Caco-2 (cell line): ENCODE data around the gene FCER2. TPM values are rescaled to one million over a fixed set of nuclear protein-coding genes. Genes with fewer than 3 reads are reported as not detected.

ENCODE experiments used
- BruUV-seq: library from RNA; stranded (reverse); fragments of 400-500 nt; replicated peaks from 2 replicates; lab custom pipeline; 2021; lab: Mats Ljungman, UMichigan
- CTCF ChIA-PET: fragments of 300-600 bp; sonication (Branson Sonifier 250); formaldehyde crosslinking; loops from one replicate; lab custom pipeline; 2022; ENCODE audit warnings: antibody characterized with exemption; lab: Charles Lee
- POLR2A ChIA-PET: fragments of 300-600 bp; sonication (Branson Sonifier 250); formaldehyde crosslinking; loops from one replicate; lab custom pipeline; 2022; ENCODE audit warnings: antibody characterized with exemption; lab: Charles Lee
- DNase-seq, 2 experiments: peaks; one replicate each; pipeline versions ENCODE4 v3.0.0 to v3.0.0-alpha.2; 2020 to 2022
- H3K27me3 ChIP-seq: replicated peaks from 2 replicates; pipeline ENCODE4 v1.6.0; 2011; ENCODE audit warnings: low read length; ENCODE audit not compliant: control insufficient read depth, insufficient read depth
- H3K36me3 ChIP-seq: 2 replicates; pipeline ENCODE4 v1.5.1; 2011; ENCODE audit warnings: low read length; ENCODE audit not compliant: control insufficient read depth, insufficient read depth
- H3K4me1 ChIP-seq: fragments of 250-450 bp; sonication (Bioruptor Pico); 2 replicates; pipeline ENCODE4 v1.5.1; 2020; ENCODE audit warnings: mild to moderate bottlenecking
- H3K4me3 ChIP-seq: 2 replicates; pipeline ENCODE4 v1.5.1; 2011; ENCODE audit warnings: low read depth, mild to moderate bottlenecking, control low read depth, low read length
- H3K9me3 ChIP-seq: fragments of 250-450 bp; sonication (Bioruptor Pico); 2 replicates; pipeline ENCODE4 v1.5.1; 2020; ENCODE audit warnings: mild to moderate bottlenecking, moderate library complexity
- H3K27ac Mint-ChIP-seq: one replicate; pipeline ENCODE4 v1.8.0; 2022; ENCODE audit warnings: mixed read lengths; ENCODE audit not compliant: unreplicated experiment
- H3K27me3 Mint-ChIP-seq: one replicate; pipeline ENCODE4 v1.8.0; 2022; ENCODE audit warnings: mixed read lengths; ENCODE audit not compliant: insufficient read depth, unreplicated experiment
- H3K36me3 Mint-ChIP-seq: one replicate; pipeline ENCODE4 v1.8.0; 2022; ENCODE audit warnings: mild to moderate bottlenecking, mixed read lengths; ENCODE audit not compliant: insufficient read depth, unreplicated experiment
- H3K4me1 Mint-ChIP-seq: one replicate; pipeline ENCODE4 v1.8.0; 2022; ENCODE audit warnings: low read depth, mixed read lengths; ENCODE audit not compliant: unreplicated experiment
- H3K4me3 Mint-ChIP-seq: one replicate; pipeline ENCODE4 v1.8.0; 2022; ENCODE audit warnings: mild to moderate bottlenecking, moderate library complexity, mixed read lengths; ENCODE audit not compliant: unreplicated experiment
- H3K9me3 Mint-ChIP-seq: one replicate; pipeline ENCODE4 v1.8.0; 2022; ENCODE audit warnings: mixed read lengths; ENCODE audit not compliant: unreplicated experiment
- intact Hi-C: fragments of 100-400 bp; cut with micrococcal nuclease; formaldehyde crosslinking; loops from one replicate; pipeline ENCODE4 v1.10.0; 2022; ENCODE audit not compliant: unreplicated experiment
- total RNA-seq: library from RNA; stranded (reverse); gene quantifications from 2 replicates; pipeline ENCODE4 v1.2.3, GENCODE V29; 2022
- TF ChIP-seq, protein P1 (sequence below), 2 experiments: fragments of 200-600 bp in 1 of 2; IDR thresholded peaks; 1 replicate in 1 of 2; 2 replicates in 1 of 2; pipeline versions ENCODE4 v1.5.1 to v1.8.0; 2011 to 2022; ENCODE audit warnings: antibody characterized with exemption in 1 of 2, control low read depth in 1 of 2, inconsistent platforms in 1 of 2, low read depth in 1 of 2, low read length in 1 of 2, mild to moderate bottlenecking in 1 of 2, moderate library complexity in 1 of 2; ENCODE audit not compliant: insufficient read depth in 1 of 2, severe bottlenecking in 1 of 2, unreplicated experiment in 1 of 2

FCER2 gene
- total RNA-seq, 1 experiment from 2014 or later, result not detected

DNA sequence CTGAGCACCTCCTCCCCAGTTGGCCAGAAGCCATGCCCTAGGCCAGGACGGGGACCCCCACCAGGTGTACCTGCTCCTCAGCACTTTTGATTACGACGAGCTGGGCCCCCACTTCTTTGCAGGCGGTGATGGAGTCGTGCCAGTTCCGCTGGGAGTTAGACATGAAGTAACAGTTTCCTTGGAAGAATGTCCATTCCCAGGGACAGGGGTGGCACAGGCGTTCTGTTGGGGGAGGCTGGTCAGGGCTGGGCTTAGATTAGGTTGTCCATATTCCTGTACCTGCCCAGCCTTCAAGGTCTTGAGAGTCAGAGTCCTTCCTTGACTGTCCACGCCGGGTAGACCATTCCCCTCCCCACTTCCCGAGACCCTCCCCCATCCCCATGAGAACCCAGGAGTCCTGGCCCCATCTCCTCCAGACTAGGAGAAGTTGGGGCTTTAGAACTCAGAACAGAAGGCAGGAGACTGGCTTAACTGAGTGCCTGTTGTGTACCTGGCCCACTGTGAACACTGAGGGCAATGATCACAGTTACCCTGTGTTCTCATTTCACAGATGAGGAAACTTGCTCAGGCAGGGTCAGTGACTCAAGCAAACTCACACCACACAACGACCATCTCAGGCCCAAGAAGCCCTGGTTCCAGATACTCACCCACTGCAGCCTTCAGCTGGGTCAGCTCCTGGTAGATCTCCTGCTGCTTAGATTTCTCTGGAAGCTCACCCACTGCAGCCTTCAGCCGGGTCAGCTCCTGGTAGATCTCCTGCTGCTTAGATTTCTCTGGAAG, 43.1 kb upstream of the FCER2 start:
- Mint-ChIP-seq H3K9me3 (peaks cover 10% of the 10 kb centered on the region), H3K27ac (no peak overlapping the region), H3K27me3 (peaks cover 15% of the 10 kb centered on the region), H3K4me1 (no peaks in the 10 kb centered on the region), H3K4me3 (no peak overlapping the region), H3K36me3 (no peaks in the 10 kb centered on the region)
- intact Hi-C loops, result no loop called here
- TF ChIP-seq, protein P1, sequence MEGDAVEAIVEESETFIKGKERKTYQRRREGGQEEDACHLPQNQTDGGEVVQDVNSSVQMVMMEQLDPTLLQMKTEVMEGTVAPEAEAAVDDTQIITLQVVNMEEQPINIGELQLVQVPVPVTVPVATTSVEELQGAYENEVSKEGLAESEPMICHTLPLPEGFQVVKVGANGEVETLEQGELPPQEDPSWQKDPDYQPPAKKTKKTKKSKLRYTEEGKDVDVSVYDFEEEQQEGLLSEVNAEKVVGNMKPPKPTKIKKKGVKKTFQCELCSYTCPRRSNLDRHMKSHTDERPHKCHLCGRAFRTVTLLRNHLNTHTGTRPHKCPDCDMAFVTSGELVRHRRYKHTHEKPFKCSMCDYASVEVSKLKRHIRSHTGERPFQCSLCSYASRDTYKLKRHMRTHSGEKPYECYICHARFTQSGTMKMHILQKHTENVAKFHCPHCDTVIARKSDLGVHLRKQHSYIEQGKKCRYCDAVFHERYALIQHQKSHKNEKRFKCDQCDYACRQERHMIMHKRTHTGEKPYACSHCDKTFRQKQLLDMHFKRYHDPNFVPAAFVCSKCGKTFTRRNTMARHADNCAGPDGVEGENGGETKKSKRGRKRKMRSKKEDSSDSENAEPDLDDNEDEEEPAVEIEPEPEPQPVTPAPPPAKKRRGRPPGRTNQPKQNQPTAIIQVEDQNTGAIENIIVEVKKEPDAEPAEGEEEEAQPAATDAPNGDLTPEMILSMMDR (IDR thresholded peaks at IDR 0.05; ENCODE audit: insufficient read depth in 1 of 2, low read depth in 1 of 2, low read length in 1 of 2, severe bottlenecking in 1 of 2, unreplicated experiment in 1 of 2), result no peak
- Histone ChIP-seq H3K4me1 (no peaks in the 10 kb centered on the region), H3K27me3 (no peaks in the 10 kb centered on the region), H3K9me3 (no peaks in the 10 kb centered on the region), H3K4me3 (no peak overlapping the region), H3K36me3 (no peaks in the 10 kb centered on the region)
- no peak for DNase-seq
- ChIA-PET CTCF (no interaction called here), POLR2A (no interaction called here)
- no TSS peak for BruUV-seq

DNA sequence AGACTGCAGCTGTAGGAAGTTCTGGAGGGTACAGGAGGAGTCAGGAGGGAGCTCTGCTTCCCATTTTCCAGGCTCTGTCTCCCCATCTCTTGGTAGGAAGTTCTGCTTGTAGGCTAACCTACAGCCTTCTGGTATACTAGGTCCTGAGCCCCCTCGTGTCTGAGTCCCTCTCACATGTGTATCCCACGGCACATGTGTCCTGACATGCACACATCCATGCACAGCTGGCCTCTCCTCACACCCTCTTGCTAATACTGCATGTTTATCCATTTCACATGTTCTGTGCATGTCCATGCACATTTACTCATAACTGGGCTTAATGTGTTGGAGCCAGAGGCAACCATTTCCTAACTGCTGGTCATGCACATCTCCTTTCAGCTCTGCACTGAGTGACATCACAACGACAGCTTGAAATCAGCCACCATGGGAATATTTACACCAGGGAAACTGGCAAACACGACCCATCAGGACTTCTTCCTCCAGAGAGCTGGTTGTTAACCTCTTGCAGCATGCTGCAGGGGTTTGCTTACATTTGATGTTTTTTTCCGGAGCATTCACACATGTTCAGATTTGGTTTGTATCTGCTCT, 42.4 kb upstream of the FCER2 start:
- no peaks in the 10 kb centered on the region for H3K4me1 ChIP-seq
- H3K9me3 ChIP-seq, result no peaks in the 10 kb centered on the region
- DNase-seq, result no peak
- Mint-ChIP-seq H3K36me3 (no peaks in the 10 kb centered on the region), H3K27me3 (peaks cover 15% of the 10 kb centered on the region), H3K4me3 (no peak overlapping the region), H3K9me3 (peaks cover 10% of the 10 kb centered on the region), H3K27ac (no peak overlapping the region), H3K4me1 (no peaks in the 10 kb centered on the region)
- ChIA-PET CTCF (no interaction called here), POLR2A (no interaction called here)
- BruUV-seq, result no TSS peak
- H3K27me3 ChIP-seq, result no peaks in the 10 kb centered on the region
- no peaks in the 10 kb centered on the region for H3K36me3 ChIP-seq
- no peak overlapping the region for H3K4me3 ChIP-seq
- intact Hi-C loops, result no loop called here
- TF ChIP-seq, protein P1 (IDR thresholded peaks at IDR 0.05; ENCODE audit: insufficient read depth in 1 of 2, low read depth in 1 of 2, low read length in 1 of 2, severe bottlenecking in 1 of 2, unreplicated experiment in 1 of 2), result no peak

DNA sequence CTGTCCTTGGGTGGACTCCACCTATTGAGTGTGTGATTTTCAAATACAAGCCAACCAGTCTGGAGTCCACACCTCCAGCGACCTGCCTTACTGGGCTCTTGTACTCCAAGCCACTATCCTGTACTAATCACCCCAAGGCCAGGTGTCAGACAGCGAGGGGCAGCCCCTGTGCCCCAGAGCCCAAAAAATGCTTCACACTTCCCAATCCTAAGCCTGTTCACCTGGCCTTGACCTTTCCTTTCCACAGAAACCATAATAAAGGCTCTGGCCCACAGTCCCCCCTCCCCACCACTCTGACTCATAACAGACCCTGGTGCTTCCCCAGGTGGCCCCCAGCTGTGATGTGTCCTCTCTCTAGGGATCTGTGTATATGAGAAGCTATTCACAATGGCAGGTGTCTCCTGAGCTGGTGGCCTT, 41.5 kb upstream of the FCER2 start:
- POLR2A ChIA-PET, result no interaction called here
- no peak overlapping the region for H3K27ac Mint-ChIP-seq

More for the DNA sequence above, 41.5 kb upstream of the FCER2 start:
- peaks cover 10% of the 10 kb centered on the region for H3K9me3 Mint-ChIP-seq
- BruUV-seq, result no TSS peak
- Histone ChIP-seq H3K27me3 (no peaks in the 10 kb centered on the region), H3K9me3 (no peaks in the 10 kb centered on the region), H3K4me1 (no peaks in the 10 kb centered on the region), H3K36me3 (no peaks in the 10 kb centered on the region), H3K4me3 (no peak overlapping the region)
- no peak for DNase-seq
- H3K36me3 Mint-ChIP-seq, result no peaks in the 10 kb centered on the region
- no peak overlapping the region for H3K4me3 Mint-ChIP-seq
- intact Hi-C loops, result no loop called here
- CTCF ChIA-PET, result no interaction called here
- no peaks in the 10 kb centered on the region for H3K4me1 Mint-ChIP-seq
- H3K27me3 Mint-ChIP-seq, result peaks cover 15% of the 10 kb centered on the region
- TF ChIP-seq, protein P1 (IDR thresholded peaks at IDR 0.05; ENCODE audit: insufficient read depth in 1 of 2, low read depth in 1 of 2, low read length in 1 of 2, severe bottlenecking in 1 of 2, unreplicated experiment in 1 of 2), result no peak
